ENCODE data around the gene TASOR.
"Not testable (repeated sequence)": the region's sequence is repeated elsewhere in the genome, so short reads cannot be mapped to it uniquely, and the experiment has no call there.

The TASOR gene, protein sequence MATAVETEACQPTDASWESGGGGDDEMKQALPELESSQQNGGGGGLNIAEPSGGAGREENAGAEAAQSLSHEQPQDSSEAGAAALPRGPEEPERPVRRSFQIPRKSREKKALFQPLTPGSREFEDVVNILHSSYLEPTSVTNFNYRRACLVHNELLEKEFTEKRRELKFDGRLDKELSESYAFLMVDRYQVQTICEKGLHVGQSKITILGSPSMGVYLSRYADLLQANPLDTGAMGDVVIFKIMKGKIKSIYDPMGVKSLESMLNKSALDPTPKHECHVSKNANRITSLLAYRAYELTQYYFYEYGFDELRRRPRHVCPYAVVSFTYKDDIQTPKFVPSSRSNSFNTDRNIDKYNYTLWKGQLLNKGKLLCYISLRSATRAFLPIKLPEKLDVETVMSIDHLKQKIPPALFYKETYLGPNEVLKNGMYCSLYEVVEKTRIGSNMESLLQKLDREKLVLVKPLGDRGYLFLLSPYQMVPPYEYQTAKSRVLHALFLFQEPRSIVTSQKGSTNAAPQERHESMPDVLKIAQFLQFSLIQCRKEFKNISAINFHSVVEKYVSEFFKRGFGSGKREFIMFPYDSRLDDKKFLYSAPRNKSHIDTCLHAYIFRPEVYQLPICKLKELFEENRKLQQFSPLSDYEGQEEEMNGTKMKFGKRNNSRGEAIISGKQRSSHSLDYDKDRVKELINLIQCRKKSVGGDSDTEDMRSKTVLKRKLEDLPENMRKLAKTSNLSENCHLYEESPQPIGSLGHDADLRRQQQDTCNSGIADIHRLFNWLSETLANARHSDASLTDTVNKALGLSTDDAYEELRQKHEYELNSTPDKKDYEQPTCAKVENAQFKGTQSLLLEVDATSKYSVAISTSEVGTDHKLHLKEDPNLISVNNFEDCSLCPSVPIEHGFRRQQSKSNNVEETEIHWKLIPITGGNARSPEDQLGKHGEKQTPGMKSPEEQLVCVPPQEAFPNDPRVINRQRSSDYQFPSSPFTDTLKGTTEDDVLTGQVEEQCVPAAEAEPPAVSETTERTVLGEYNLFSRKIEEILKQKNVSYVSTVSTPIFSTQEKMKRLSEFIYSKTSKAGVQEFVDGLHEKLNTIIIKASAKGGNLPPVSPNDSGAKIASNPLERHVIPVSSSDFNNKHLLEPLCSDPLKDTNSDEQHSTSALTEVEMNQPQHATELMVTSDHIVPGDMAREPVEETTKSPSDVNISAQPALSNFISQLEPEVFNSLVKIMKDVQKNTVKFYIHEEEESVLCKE (N-terminal part only)

DNA sequence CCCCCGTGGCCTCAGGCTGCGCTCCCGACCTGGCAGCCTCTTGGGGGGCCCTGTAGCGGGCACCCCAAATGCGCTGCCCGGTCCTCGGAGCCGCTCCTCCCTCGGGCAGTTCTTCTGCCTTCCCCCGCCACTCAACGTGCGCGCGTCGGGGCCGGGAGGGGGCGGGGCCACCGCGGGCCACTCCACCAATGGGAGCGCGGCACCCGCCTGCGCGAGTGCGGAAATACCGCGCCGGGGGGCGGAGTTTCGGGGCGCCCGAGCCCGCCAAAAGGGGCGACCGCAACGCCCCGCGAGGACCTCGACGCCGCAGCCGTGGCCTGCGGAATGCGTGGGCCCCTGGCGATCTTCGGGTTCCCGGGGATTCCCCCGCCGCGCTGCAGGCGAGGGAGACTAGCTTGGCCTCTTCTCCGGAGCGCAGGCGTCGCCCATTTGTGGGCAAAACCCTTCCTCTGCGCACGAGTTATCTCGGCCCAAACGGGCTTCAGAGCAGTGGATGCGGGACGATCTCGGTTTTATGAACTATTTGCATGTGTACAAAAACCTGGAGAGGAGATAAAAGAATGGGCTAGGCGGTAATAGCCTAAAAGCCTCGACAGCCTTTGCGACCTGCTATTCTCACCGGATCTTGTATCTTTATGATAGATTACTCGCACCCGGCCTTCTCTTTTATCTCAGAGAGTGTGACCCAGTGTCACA, at the start of gene TASOR:
TASOR (minus strand) TSS at position 144 of the 696 bp plus-strand sequence. CDS start 259 bp downstream, outside the sequence.
- DNase-seq, result peak; percentile 68

DNA sequence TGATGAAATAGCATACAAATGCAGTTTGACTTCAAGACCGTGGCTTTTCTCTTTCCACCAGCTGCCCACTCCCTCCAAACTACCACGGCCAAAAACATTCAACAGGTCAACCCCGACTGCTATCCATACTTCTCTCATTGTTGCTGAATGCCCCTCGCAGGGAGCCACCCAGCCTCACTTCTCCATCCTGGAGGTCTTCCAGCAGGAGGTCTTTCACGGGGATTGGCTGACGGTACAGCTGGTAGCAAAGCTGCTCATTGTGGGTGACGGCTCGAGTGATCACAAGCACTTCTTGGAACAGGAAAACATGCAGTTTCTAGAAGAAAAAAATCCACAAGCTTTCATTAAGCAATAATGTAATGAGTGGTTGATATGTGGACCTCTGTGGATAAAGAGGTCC, 49.0 kb upstream of the TASOR start:
- DNase-seq, result no peak

GRCh38 chr3:56725175-56725574, 42.1 kb upstream of the TASOR start:
- no peak for DNase-seq

DNA sequence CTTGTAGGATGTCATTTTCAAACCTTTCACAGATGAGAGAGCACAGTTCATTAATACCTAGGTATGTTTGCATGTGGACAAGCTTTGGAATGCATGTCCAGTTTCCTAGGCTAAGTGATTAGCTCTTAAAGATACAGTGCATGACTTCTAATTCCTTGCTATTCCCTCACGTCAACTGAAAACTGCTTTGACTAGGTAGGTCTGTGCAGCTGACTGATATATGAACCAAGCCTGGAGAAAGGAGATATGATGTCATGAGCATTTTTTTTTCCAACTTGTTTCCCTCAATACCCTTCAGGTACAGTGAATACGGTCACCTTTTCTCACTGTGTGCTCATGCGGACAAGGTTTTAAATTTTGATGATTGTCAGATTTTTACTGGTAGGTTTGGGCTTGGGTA, 41.6 kb upstream of the TASOR start:
- DNase-seq, result no peak

- no peak for DNase-seq
Measured at GRCh38 chr3:56720849-56721248, 37.8 kb upstream of the TASOR start.

GRCh38 chr3:56718809-56719208, 35.7 kb upstream of the TASOR start:
- DNase-seq, result not testable (repeated sequence)

GRCh38 chr3:56711344-56711743, 28.3 kb upstream of the TASOR start:
- no peak for DNase-seq

DNA sequence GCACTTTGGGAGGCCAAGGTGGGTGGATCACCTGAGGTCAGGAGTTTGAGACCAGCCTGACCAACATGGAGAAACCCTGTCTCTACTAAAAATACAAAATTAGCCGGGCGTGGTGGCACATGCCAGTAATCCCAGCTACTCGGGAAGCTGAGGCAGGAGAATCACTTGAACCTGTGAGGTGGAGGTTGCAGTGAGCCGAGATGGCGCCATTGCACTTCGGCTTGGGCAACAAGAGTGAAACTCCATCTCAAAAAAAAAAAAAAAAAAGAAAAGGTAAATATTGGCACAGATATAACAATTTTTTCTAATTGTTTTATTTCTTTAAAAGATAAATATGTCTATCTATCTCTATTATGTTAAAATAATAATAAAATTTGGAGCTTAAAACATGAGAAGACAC, 24.3 kb upstream of the TASOR start:
- DNase-seq, result not testable (repeated sequence)

DNA sequence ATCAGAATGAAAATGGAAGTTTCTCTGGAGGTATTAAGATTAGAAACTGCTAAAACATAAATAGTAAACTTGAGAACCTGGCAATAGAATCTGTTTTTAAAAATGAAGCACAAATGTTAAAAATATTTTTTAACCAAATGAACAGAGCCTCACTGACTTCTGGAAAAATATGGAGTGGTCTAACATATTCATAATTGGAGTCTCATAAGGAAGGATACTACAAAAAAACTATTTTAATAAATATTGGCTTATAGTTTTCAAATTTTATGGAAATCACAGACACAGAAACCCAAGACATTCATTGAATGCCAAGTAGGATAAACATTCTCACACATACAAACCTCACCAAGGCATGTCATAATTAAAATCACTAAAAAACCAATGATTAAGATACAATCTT, 23.6 kb upstream of the TASOR start:
- DNase-seq, result no peak

GRCh38 chr3:56704706-56705105, 21.6 kb upstream of the TASOR start:
- no peak for DNase-seq

- peak; percentile 17 for DNase-seq
Measured at GRCh38 chr3:56702490-56703315, 19.6 kb upstream of the TASOR start.

- no peak for DNase-seq
Measured at GRCh38 chr3:56700151-56700550, 17.1 kb upstream of the TASOR start.

DNA sequence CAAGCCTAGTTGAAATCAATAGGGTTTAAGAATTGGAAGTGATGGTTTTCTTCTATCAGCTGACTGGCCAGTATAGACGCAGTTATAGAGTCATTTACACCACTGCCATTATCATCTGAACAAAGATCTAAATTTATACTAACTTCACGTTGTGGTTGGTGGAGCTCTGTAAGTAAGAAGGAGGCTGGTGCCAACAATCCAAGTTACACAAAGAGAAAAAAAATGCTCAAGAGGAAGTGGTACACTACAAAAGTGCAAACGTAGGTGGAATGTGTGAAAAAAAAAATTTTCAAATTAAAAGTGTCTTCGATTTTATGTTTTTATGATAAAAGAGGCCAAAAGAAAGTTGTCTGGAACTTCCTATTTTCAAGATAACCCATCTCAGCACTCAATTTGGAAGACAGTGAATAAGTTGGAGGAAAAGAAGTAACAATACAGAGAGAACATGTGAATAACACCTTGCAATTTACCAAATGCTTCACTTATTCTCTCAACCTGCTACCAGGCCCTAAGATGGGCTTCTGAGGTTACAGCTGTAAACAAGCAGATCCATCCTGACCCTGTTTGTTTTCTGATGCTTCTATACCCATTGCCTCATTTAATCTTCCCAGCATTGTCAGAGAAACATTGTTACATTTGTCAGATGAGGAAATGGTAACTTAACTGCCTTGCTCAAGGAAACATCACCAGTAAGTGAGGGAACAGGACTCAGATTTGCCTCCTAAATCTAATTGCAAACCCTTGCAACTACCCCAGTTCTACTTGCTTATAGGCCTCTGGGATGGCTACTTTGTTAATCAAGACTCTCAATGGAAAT, 12.0 kb upstream of the TASOR start:
- DNase-seq, result no peak

DNA sequence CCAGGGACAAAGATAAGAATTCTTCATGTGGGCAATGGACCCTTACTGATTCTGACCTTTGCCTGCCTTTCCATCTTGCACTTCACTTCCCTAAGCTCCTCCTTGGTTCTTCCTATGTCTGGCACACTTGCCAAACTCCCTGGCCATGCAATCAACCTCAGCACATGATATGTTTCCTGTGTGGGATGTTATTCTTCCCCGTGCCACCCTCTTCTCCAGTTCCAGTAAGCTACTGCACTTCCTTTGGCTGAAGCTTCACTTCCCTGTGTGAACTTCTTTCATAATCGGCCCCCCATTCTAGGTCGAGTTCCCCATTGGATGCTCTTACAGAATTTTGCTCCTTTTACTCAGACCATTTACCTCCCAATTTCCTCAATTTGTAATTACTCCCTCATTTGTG, 10.7 kb upstream of the TASOR start:
- no peak for DNase-seq

DNA sequence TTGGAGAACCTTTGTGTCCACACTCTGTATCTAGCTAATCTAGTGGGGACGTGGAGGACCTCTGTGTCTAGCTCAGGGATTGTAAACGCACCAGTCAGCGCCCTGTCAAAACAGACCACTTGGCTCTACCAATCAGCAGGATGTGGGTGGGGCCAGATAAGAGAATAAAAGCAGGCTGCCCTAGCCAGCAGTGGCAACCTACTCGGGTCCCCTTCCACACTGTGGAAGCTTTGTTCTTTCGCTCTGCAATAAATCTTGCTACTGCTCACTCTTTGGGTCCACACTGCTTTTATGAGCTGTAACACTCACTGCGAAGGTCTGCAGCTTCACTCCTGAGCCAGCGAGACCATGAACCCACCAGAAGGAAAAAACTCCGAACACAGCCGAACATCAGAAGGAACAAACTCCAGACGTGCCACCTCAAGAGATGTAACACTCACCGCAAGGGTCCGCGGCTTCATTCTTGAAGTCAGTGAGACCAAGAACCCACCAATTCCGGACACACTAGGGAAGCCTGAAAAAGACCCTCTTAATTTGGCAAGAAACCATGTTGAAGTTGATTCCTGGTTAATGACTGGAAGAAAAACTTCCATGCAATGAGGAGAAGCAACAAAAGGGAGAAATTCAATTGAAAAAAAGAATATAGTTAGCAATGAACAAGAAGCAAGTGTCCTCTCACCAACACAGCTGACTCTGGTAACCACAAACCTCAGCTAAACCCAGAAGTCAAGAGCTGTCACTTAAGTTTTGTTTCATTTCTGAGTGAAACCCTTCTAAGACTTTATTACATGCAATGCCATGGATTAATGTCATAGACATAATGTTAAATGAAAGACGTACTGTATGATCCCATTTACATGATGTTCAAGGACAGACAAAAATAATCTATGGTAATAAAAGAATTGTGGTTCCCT, 9.7 kb upstream of the TASOR start:
- not testable (repeated sequence) for DNase-seq

DNA sequence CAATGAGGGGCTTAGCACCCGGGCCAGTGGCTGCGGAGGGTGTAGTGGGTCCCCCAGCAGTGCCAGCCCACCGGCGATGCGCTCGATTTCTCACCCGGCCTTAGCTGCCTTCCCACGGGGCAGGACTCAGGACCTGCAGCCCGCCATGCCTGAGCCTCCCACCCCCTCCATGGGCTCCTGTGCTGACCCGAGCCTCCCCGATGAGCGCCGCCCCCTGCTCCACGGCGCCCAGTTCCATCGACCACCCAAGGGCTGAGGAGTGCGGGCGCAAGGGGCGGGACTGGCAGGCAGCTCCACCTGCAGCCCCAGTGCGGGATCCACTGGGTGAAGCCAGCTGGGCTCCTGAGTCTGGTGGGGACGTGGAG, 8.9 kb upstream of the TASOR start:
- DNase-seq, result not testable (repeated sequence)

DNA sequence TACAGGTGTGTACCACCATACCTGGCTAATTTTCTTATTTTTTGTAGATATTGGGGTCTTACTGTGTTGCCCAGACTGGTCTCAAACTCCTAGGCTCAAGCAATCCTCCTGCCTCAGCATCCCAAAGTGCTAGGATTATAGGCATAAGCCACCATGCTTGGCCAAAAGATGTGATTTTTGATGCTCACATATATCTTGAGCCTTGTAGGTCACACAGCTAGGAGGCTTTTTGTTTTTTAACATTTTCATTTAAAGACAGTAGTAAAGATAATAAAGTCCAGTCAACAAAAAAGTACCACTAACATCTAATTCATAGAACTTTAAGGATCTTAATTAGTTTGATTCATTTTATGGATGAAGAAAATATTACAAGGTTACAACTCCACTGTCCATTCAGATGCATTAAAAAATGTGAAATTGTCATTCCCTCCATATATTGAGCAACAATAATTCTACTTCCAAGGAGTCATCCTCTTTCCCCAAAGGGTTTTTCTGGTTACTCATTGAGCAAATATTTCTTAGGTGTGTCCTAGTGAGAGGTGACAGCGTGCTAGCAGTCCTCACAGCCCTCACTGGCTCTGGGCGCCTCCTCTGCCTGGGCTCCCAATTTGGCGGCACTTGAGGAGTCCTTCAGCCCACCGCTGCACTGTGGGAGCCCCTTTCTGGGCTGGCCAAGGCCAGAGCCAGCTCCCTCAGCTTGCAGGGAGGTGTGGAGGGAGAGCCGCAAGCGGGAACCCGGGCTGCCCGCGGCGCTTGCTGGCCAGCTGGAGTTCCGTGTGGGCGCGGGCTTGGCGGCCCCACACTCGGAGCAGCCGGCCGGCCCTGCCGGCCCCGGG, 8.3 kb upstream of the TASOR start:
- no peak for DNase-seq

DNA sequence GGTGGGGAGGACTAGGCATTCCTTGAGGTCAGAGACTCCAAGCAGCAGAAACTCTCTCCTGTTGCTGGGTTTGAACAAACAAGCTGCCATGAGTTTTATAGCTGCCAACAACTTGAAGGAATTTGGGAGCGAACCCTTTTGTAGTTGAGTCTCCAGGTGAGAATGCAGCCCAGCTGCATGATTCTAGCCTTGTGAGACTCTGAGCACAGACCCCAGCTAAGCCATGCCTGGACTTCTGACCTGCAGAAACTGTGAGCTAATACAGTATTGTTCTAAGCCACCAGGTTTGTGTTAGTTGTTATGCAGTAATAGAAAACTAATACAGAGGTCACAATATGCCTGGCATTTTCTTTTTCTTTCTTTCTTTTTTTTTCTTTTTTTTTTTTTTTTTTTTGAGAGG, 6.2 kb upstream of the TASOR start:
- no peak for DNase-seq

DNA sequence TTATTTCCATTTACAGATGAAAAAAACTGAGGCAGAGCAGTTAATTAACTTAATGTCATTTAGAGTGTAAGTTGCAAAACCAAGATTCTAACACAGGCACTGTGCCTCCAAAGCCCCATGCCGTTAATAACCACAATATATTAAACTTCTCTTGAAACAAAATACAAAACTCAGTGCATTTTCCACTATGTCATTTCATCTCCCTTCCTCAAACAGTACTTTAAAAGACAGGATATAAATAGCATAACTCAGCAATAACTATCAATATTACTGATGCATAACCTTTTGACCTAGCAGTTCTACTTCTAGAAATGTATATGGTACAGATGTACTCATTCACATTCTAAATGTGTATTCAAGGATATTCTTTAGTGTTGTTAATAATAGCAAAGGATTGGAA, 5.1 kb upstream of the TASOR start:
- DNase-seq, result no peak

All from NCI-H2171 (cell line).